Stomach (tissue), 9 donors: ENCODE data around the gene CD164. TPM values are rescaled to one million over a fixed set of nuclear protein-coding genes. Genes with fewer than 3 reads are reported as not detected.

ENCODE experiments used
- DNase-seq, 2 donors: peaks; one replicate each; pipeline versions ENCODE4 v3.0.0 to v3.0.0-alpha.2; 2013 to 2019
- H3K27ac ChIP-seq, 5 donors: fragments of 200-600 bp in 4 of 5; sonication (generic) in 4 of 5; one replicate each; pipeline ENCODE4 v1.5.1; 2013 to 2019; ENCODE audit warnings: mild to moderate bottlenecking in 1 of 5, moderate library complexity in 1 of 5
- H3K27me3 ChIP-seq, 3 donors: fragments of 200-600 bp; sonication (generic); one replicate each; pipeline ENCODE4 v1.5.1; 2017 to 2019; ENCODE audit warnings: mixed run types in 1 of 3
- H3K36me3 ChIP-seq, 4 donors: fragments of 200-600 bp; sonication (generic); 1 replicate in 3 of 4; 2 replicates in 1 of 4; pipeline ENCODE4 v1.5.1; 2016 to 2019
- H3K4me1 ChIP-seq, 4 donors: fragments of 200-600 bp; sonication (generic); one replicate each; pipeline ENCODE4 v1.5.1; 2016 to 2019
- H3K4me3 ChIP-seq, 4 donors: fragments of 200-600 bp; sonication (generic) in 3 of 4; one replicate each; pipeline ENCODE4 v1.5.1; 2016 to 2019; ENCODE audit warnings: mild to moderate bottlenecking in 1 of 4
- H3K9me3 ChIP-seq, 4 donors: fragments of 200-600 bp; sonication (generic); one replicate each; pipeline ENCODE4 v1.5.1; 2016 to 2019
- EP300 ChIP-seq: sonication (generic); formaldehyde crosslinking; IDR thresholded peaks from one replicate; pipeline ENCODE4 v1.6.1; 2017; ENCODE audit warnings: antibody characterized with exemption
- POLR2A ChIP-seq, 4 donors: fragments of 450-650 bp; IDR thresholded peaks; one replicate each; pipeline ENCODE4 v1.6.1; 2016; ENCODE audit warnings: antibody characterized with exemption in 4 of 4, control low read depth in 2 of 4, mild to moderate bottlenecking in 1 of 4, moderate library complexity in 1 of 4
- POLR2AphosphoS5 ChIP-seq, 3 donors: sonication (generic); formaldehyde crosslinking; IDR thresholded peaks; one replicate each; pipeline ENCODE4 v1.6.1; 2016; ENCODE audit warnings: antibody characterized with exemption in 3 of 3
- WGBS, 5 donors: extraction: QIAGEN DNeasy Blood & Tissue Kit in 3 of 5; methylation state at CpG; one replicate each; pipeline versions ENCODE4 v1.1.5 to v1.1.7; 2013 to 2018; 5-methylcytosine and 5-hydroxymethylcytosine counted together
- intact Hi-C: fragments of 100-400 bp; cut with DNase I; formaldehyde crosslinking; loops from one replicate; pipeline ENCODE4 v1.15.1; 2023; ENCODE audit warnings: low total_unique reads
- polyA plus RNA-seq, 3 donors: library from polyadenylated mRNA; stranded (reverse); fragments of 200-250 nt; gene quantifications; one replicate each; pipeline ENCODE4 v1.2.3, GENCODE V29; 2013
- total RNA-seq, 5 donors: library from RNA; depleted of rRNA; stranded (reverse); fragments of >200 nt; gene quantifications; one replicate each; pipeline versions ENCODE4 v1.1.0 to v1.2.3, GENCODE V29; 2014 to 2016
- TF ChIP-seq, protein P1 (sequence below), 7 experiments: fragments of 450-650 bp in 4 of 7; fragments of 200-600 bp in 3 of 7; sonication (generic) in 3 of 7; IDR thresholded peaks; one replicate each; pipeline ENCODE4 v1.5.1; 2016 to 2019; ENCODE audit warnings: antibody characterized with exemption in 7 of 7, control low read depth in 2 of 7, mild to moderate bottlenecking in 1 of 7
- donor health status: healthy with polysubstance abuse.
- donor health status: Bipolar disorder and iron deficiency.
- donor health status: healthy.

CD164 gene
- total and polyA plus RNA-seq, 8 donors: 62.4 to 453 (median 102) TPM

DNA sequence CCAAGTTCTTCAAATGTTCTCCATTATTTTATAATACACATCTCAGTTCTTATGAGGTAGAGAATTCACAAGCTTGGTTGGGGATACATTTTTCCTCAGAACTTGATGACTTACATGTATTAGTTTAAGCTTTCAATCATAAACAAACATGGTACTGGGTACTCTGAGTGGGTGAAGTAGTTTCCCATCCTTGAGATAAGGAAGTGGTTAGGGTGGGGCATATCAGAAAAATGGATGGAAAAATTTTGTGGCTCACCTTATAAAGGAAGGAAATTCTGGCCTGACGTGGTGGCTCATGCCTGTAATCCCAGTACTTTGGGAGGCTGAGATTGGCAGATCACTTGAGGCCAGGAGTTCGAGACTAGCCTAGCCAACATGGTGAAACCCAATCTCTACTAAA is 52.0 kb downstream of the CD164 start:
- WGBS, 5 donors: 63 to 78% (median 71%) methylated on average over 2 of the region's 2 CpGs
- TF ChIP-seq POLR2AphosphoS5 (IDR thresholded peaks at IDR 0.05) (no peak), POLR2A (IDR thresholded peaks at IDR 0.05) (no peak), EP300 (no peak)
- TF ChIP-seq, protein P1, sequence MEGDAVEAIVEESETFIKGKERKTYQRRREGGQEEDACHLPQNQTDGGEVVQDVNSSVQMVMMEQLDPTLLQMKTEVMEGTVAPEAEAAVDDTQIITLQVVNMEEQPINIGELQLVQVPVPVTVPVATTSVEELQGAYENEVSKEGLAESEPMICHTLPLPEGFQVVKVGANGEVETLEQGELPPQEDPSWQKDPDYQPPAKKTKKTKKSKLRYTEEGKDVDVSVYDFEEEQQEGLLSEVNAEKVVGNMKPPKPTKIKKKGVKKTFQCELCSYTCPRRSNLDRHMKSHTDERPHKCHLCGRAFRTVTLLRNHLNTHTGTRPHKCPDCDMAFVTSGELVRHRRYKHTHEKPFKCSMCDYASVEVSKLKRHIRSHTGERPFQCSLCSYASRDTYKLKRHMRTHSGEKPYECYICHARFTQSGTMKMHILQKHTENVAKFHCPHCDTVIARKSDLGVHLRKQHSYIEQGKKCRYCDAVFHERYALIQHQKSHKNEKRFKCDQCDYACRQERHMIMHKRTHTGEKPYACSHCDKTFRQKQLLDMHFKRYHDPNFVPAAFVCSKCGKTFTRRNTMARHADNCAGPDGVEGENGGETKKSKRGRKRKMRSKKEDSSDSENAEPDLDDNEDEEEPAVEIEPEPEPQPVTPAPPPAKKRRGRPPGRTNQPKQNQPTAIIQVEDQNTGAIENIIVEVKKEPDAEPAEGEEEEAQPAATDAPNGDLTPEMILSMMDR (IDR thresholded peaks at IDR 0.05): no peak
- no peak overlapping the region for H3K4me3 ChIP-seq
- no peak for DNase-seq
- H3K27ac ChIP-seq: no peak overlapping the region
- no peaks in the 10 kb centered on the region for H3K9me3 ChIP-seq
- H3K36me3 ChIP-seq: no peaks in the 10 kb centered on the region
- peaks cover 0 to 9% (median 0%) of the 10 kb centered on the region in 4 donors for H3K4me1 ChIP-seq
- intact Hi-C loops: no loop called here
- no peaks in the 10 kb centered on the region for H3K27me3 ChIP-seq

- peaks cover 0 to 9% (median 0%) of the 10 kb centered on the region in 4 donors for H3K4me1 ChIP-seq
- no peaks in the 10 kb centered on the region for H3K27me3 ChIP-seq
- no peaks in the 10 kb centered on the region for H3K36me3 ChIP-seq
- WGBS, 5 donors: 44 to 64% (median 60%) methylated on average over 4 of the region's 4 CpGs
- H3K4me3 ChIP-seq: no peak overlapping the region
- no peak for DNase-seq
- TF ChIP-seq POLR2AphosphoS5 (IDR thresholded peaks at IDR 0.05): no peak
- TF ChIP-seq, protein P1 (IDR thresholded peaks at IDR 0.05): no peak
- no peak for TF ChIP-seq POLR2A (IDR thresholded peaks at IDR 0.05)
- TF ChIP-seq EP300: no peak
- H3K27ac ChIP-seq: no peak overlapping the region
- intact Hi-C loops: no loop called here
- no peaks in the 10 kb centered on the region for H3K9me3 ChIP-seq
Observed at GRCh38 chr6:109328629-109329028, 53.6 kb downstream of the CD164 start.

DNA sequence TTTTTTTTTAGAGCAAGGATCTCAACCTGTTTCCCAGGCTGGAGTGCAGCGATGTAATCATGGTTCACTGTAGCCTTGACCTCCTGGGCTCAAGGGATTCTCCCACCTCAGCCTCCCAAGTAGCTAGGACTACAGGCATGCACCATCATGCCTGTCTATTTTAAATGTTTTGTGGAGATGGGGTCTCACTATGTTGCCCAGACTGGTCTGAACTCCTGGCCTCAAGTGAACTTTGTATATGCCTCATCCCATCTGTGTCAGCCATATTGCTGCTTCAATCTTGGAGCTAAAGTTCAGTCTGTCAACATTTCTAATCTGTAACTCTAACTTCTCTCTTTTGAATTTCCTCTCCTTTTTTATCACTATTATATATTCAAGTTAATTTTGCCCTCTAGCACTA is 54.3 kb downstream of the CD164 start:
- DNase-seq: no peak
- intact Hi-C loops: no loop called here
- no peak overlapping the region for H3K27ac ChIP-seq

DNA sequence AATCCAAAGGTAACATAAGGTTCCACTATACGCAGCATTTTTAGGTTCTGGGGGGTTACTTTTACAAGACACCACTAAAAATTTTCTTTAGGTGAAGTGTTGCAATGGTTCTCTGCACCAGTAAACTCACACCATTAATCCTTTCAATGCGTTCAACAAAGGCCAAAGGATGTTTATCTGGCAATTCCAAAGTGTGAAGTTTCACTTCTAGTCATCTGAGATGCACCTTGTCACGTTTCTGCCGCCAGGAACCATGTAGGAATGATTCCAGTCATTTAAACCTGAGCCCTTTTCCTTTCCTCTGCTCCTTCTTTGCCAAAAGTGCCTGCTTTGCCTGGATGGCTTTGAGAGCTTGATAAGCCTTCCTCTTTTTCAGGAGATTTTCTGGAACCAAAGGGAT is 54.8 kb downstream of the CD164 start:
- Histone ChIP-seq H3K27ac (no peak overlapping the region), H3K4me3 (no peak overlapping the region), H3K36me3 (no peaks in the 10 kb centered on the region), H3K9me3 (no peaks in the 10 kb centered on the region), H3K27me3 (no peaks in the 10 kb centered on the region), H3K4me1 (peaks cover 0 to 3% (median 0%) of the 10 kb centered on the region in 4 donors)
- intact Hi-C loops: no loop called here
- DNase-seq: no peak
- WGBS, 5 donors: 71 to 80% (median 77%) methylated on average over 4 of the region's 4 CpGs
- no peak for TF ChIP-seq POLR2AphosphoS5 (IDR thresholded peaks at IDR 0.05)
- no peak for TF ChIP-seq POLR2A (IDR thresholded peaks at IDR 0.05)
- TF ChIP-seq EP300: no peak
- TF ChIP-seq, protein P1 (IDR thresholded peaks at IDR 0.05): no peak

More for the DNA sequence above, 54.3 kb downstream of the CD164 start:
- Histone ChIP-seq H3K27me3 (no peaks in the 10 kb centered on the region), H3K4me1 (peaks cover 0 to 7% (median 0%) of the 10 kb centered on the region in 4 donors), H3K4me3 (no peak overlapping the region), H3K36me3 (no peaks in the 10 kb centered on the region), H3K9me3 (no peaks in the 10 kb centered on the region)
- 96 to 100% (median 100%) methylated on average over 1 of the region's 1 CpG for WGBS, 5 donors
- no peak for TF ChIP-seq EP300
- TF ChIP-seq, protein P1 (IDR thresholded peaks at IDR 0.05): no peak
- no peak for TF ChIP-seq POLR2AphosphoS5 (IDR thresholded peaks at IDR 0.05)
- TF ChIP-seq POLR2A (IDR thresholded peaks at IDR 0.05): no peak
